GM18867 (cell line): ENCODE results near the gene KLF15.

Experiments used
- ATAC-seq: cut with Tn5 transposase; IDR thresholded peaks from one replicate; pipeline ENCODE4 v1.9.1; 2021; ENCODE audit warnings: mild to moderate bottlenecking, moderate library complexity; ENCODE audit not compliant: unreplicated experiment

Gene KLF15

DNA sequence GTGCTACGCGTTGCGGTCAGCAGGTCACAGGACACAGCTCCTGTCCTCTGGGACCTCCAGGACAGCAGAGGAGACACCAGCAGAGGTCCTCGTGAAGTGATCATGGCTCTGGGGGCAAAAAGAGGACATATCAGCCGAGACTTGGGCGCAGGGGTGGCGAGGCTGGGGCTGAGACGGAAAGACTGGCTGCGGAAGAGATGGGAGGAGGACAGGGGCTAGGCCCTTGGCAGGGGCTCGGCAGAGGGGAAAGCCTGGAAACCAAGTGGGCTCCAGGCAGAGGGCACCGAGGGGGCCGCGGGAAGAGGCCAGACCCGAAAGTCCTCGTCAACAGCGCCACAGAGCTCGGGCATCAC is 32.6 kb upstream of the KLF15 start:
- ATAC-seq = no peak

DNA sequence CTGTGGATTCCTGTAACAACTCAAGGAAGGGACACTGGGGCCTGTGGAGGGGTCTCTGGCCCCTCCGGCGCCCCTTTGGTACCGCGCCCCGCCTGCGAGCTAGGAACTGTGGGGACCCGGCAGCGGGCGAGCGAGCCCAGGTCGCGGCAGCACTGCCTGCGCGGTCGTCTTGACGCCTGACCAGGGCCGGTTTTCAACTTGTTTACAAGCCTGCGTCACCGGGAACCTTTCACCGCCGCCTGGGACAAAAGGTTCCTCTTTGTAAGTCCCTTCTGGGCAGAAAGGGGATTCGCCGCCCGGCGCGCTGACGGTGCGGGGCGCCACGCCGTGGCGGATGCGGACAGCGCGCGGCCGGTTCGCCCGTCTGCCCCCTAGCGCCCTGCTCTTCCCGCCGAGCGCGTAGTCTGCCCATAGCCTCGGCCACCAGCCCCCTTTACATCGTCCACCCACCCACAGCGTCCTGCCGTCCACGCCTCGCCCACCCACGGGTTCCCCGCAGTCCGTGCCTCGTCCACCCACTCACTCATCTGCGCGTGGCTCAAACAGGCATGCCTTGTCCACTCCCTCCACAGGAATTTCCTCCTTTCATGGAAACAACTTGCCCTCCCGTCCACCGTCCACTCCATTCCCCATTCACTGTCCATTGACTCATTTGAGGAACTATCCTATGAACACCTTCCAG is 32.0 kb upstream of the KLF15 start:
- ATAC-seq = peak; percentile 54

DNA sequence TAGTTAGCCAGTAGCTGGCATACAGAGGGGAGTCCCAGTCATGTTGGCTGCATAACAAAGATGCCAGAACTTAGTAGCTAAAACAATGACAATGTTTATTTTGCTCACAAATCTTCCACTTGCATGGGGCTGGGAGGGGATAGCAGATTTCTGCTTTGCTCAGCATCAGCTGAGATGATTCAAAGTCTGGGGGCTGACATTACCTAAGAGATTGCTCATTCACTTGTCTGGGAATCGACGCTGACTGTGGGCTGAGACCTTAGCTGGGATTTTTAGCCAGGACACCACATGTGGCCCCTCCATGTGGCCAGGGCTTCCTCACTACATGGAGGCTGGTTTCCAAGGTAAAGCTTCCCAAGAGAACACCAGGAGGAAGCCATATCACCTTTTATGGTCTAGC is 24.8 kb upstream of the KLF15 start:
- no peak for ATAC-seq

DNA sequence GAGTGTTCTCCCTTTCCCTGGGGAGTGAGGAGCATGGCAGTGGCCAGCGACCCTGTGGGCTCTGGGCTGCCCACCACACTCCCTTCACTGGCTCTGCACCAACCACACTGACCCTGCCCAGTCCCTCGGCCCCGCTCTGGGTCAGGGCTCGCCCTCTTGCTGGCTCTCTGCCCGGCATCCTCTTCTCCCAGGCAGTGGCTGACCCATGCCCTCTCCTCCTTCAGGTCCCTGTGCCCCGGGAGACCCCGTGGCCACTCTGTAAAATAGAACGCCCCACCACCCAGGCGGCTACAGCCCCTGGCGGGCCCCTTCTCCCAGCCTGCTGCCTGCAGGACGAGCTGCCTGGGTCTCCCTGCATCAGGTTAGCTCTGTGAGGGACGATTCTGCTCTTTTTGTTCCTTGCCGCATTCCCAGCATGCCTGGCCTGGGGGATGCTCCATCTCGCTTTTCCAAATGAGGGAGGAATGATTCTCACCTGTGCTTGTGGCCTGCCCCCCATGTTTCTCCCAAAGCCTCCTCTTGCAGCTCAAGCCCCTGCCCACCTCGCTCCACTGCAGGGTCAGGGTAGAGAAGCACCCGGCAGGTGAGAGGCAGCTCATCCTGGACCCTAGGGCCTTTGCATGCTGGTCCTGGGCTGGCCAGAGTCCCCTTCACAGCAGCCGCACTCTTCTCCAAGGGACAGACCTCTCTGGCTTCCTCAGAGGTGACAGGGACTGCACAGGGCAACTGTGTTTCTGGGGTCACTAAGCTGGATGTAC is 23.0 kb upstream of the KLF15 start:
- ATAC-seq = no peak

DNA sequence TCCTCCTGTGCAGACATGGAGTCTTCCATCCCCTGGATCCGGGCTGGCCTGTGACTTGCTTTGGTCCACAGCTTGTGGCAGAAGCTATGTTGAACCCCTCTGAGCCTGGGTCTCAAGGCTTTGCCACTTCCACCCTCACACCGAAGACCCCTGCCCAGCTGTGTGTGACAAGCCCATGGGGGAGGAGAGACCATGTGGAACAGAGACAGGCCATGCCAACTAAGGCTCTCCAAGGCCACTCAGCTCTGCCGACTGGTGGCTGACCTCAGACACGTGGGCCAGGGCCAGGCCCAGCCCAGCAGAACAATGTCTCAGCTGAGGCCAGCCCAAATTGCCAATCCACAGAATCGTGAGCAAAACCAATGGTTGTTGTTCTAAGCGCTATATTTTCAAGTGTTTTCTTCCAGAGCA is 21.1 kb upstream of the KLF15 start:
- no peak for ATAC-seq

DNA sequence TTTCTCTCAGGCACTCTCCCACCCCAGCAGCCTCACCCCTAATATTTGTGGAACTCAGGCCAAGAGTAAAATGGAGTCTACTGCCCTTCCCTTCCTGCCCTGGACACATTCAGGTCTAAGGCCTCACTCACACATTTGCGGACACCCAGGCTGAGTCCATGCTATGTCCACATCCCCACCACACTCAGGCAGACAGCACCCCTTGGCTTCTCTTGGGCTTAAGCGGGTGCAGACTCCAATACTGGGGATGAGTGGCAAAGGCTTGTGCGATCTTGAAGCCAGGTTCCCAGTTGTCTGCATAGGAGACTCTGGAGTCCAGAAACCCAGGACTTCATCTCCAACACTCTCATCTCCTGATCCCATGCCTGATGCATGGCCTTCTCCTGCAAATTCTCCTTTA is 20.0 kb upstream of the KLF15 start:
- ATAC-seq = no peak

DNA sequence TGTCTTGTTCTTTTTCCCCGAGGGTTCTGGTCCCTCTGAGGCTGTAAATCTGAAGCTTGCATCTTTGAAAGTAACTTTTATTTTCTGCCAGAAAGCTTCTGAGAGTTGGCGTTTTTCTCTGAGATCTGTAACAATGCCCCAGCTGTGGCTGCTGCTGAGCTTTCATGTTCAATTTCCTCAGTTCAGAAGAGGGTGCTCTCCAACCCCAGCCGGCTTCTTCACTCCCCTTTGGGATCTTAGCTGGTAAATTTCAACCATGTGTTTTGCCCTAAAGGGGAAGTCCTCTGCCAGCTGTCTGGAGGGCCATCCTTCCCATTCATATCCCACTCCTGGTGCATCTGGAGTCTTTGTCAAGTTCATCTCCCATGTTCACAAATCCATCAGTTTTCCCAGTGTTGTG is 19.2 kb upstream of the KLF15 start:
- no peak for ATAC-seq

DNA sequence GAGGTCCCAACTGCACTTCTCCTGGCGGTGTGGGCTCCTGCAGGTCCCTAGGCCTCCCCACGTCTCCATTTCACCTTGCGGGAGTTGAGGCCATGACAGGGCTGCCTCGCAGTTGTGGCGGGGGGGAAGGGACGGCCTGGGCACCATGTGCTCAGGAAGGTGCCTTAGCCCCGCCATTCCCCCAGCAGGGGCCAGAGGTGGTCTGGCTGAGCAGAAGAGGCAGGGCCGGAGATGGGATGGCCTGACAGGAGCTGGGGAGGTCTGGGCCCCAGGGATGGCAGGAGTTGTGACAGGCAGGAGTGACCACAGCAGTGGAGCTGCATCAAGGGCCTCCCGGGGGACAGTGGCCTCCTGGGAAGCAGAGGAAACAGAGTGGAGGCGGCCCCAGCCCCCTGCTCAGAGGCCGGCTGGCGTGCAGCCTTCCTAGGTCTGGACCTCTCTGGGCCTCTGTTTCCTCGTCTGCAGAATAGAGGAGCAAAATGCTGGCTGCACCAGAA is 18.7 kb upstream of the KLF15 start:
- ATAC-seq = no peak

DNA sequence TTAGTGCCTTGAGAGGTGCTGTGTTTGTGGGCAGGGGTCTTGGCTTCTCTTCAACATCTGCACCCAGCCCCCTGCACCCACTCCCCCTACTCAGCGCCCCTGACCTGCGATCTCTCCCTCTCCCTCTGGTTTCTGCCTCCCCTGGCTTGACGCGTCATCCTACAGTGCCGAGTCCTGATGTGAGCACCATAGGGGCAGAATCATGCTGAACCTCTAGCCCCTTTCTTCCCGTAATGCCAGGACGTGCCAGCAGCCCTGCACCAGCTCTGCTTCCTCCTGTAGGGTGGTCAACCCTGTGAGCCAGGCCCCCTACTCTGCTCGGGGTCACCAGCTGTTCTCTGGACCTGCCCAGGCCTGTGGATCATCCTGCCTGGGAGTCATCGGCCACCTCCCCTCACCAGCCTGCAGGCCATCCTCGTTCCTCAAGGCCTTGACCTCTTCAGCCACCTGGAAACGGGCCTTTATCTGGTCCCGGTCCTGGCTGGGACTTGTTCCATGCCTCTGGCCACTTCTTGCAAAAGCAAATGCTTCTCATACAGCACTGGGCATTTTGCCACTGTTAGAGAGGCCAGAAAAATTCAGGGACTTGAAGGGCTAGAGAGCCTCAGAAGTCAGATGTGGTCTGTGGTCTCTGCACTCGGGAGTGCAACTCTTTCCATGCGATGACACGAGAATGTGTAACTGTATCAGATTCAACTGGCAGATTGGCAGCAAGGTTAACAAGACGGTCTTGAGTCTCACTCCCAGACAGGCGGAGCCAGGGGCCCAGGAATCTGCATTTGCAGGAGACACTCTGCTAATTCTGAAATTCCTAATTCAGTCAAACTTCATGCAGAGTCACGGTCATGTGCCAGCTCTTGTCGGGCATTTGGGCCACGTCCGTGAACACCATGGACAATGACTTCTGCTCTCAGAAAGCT is 16.7 kb upstream of the KLF15 start:
- no peak for ATAC-seq

DNA sequence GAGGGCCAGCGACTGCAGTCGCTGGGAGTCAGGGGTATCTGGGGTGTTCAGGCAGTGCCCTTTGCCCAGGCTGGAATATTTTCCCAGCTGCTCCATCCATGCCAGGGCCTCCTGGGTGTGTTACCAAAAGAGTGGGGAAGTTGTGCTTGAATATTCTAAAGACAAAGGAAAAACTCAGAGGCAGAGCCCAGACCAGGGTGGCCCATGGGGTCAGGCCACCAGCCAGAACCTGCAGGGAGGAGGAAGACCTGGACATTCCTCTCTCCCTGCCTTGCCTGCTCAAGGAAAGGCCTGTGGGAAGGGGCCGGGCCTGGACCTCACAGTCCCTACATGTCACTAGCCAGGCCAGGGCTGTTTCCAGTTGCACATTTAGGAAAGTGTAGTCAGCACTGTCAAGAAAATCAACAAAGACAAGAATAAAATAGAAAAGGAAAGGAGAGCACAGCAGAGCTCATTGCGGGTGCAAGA is 16.0 kb upstream of the KLF15 start:
- ATAC-seq = no peak

DNA sequence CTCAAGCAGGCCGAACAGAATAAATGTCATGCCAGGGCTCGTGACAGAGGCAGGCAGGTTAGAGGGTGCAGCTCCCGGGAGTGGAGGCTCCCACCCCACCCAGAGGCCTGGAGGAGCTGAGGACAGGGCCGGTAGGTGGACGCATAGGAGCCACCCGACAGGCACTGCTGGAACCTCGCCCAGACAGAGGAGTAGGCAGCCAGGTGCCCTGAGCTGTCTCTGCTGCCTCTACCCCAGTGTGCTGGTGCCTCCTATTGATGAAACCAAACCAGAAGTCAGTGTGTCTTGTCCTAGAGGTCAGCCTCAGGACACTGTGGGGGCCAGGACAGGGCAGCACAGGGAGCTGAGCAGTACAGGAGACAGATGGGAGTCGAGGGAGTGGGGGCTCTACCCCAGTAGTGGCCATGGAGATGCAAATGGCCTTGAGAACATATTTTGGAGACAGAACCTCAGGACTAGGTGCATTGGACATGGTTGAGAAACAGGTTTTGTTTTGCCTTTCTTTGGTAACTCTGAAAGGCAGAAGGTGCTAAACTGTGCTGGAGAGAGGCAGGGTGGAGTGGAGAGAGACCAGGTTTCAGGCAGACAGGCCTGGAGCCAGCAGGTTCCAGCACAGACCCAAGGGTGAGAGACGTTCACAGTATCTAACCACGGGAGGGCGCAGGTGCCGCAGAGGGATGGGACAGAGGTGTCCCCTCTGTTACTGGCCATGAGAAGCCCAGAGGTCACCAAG is 15.4 kb upstream of the KLF15 start:
- no peak for ATAC-seq

DNA sequence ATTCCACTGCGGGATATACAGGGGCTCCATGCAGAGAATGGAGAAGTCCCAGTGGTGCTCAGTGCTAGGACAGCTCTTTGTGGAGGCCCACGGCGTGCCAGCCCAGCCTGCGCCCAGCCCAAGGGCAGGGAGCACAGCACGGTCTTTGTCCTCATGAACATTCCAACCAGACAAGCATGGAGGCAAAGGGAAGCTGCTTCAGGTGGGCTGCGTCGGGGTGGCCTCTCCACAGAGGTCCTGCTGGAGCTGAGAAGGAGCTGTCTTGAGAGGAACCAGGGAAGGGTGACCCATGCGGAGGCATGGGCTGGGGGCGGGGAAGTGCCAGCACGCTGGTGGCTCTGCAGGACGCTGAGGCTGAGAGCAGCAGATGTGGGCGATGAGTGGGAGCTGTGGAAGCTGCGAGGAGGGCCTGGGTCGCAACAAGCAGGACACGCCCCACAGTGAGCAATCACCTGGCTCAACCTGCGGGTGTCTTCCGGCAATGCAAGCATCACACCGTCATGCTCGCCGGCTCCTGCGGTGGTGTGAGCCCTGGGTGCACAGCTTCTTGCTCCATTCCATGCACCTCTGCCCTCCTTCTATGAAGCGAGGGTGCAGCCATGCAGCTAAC is 14.0 kb upstream of the KLF15 start:
- no peak for ATAC-seq

DNA sequence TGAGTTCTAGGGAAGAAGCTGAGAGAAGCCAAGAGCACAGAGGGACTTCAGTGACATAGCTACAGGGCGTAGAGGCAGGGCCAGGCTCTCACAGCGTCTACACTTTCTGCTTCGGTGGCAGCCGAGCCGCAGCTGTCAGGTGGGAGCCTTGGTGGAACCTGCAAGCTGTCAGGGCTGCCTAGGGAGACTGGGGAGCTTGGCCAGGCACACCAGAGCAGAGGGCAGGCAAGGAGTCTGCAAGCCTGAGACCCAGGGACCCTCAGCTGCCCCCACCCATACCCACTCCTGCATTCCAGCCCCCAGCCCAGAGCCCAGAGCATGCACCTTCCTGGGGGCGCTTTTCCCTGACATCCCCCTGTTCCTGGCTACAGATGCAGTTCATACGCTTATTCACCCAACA is 13.4 kb upstream of the KLF15 start:
- ATAC-seq = no peak

DNA sequence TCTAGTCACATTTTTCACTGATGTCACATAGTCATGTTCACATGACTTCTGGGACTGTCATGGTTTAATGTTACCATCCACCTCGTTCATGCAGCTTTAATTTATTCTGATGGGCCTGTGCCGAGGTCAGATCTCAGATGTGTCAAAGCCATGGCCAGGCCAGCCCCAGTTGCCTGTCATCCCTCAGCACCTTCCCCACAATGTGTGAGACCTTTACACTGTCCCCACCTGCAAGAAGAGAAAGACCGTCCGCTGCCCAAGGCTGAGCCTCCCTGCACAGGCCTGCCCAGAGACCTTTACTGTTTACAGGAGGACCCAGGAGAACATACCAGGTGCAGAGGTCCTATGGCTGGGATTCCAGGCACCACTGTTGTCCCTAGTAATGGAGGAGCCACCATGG is 12.8 kb upstream of the KLF15 start:
- no peak for ATAC-seq

DNA sequence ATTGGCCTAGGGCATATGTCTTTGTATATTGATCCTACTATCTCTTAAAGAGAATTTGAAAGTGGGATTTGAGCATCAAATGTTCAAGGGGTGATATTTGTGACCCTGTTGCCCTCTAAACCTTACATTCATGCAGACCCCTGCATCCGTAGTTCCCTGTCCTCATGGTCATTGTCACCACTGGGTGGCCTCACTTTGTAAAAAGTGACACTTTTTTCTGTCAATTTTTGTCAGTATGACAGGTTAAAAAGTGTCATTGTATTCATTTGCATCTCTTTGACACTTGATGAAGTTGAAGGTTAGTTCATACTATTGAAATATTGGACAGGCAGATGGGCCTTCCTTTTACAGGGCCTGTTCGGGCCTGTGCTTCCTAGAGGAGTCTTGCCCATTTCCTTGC is 12.3 kb upstream of the KLF15 start:
- no peak for ATAC-seq

DNA sequence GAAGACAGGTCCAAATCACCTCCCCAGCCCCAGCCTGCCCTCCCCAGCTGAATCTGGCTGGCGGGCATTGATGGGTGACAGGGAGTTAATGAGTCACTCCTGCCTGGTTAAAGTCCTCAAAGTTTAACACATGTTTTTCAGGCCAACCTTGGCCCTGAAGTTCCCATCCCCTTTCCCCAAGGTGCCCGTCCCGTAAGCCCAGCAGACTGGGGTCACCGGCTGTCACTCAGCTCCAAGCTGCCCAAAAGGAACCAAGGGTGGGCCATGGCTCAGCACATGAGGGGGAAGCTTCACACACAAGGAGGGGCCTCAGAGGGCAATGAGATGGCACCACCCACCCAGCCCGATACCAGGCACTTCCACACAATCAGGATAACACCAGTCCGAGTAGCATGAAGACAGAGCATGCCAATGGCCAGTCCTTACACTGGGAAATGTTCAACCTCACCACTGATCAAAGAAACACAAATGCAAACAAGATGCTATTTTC is 10.2 kb upstream of the KLF15 start:
- no peak for ATAC-seq

DNA sequence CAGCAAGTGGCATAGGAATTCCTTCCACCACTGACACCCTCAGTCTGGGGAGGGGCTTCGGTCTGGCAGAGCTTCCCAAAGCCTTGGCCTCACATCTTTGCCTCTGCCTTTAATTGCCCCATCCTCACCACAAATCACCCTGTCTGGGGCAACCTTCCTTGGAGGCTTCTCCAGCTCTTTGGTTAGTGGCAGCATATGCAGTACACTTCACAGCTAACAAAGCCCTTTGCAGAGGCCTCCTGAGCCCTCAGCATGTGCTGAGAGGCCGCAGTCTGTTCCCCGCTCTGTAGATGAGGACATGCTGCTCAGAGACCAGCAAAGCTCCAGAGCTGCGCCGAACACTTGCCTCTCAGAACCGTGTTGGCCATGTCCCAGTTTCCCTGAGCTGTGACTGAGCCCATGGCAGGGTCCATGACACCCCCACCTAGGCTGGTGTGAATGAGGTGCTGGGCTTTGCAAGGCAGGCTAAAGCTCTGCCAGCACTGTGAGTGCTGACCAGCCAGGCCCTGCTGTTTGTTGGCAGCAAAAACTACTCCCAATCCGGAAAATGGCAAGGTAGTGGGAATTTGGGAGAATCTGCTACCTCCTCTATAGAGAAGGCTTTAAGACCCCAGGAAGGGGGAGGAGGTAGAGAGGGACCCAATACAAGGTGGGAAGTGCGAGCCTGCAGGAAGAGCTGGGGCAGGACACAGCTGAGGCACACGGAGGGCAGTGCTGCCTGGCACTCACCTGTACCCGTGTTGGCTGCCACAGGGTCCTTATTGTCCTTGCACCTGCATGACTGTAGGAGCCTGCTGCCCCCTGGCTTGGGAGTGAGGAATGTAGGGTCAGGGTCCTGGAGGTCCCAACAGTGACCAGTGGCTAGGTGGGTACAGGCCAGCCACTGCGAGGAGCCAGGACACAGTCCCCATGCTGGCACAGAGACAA is 8.4 kb upstream of the KLF15 start:
- no peak for ATAC-seq

DNA sequence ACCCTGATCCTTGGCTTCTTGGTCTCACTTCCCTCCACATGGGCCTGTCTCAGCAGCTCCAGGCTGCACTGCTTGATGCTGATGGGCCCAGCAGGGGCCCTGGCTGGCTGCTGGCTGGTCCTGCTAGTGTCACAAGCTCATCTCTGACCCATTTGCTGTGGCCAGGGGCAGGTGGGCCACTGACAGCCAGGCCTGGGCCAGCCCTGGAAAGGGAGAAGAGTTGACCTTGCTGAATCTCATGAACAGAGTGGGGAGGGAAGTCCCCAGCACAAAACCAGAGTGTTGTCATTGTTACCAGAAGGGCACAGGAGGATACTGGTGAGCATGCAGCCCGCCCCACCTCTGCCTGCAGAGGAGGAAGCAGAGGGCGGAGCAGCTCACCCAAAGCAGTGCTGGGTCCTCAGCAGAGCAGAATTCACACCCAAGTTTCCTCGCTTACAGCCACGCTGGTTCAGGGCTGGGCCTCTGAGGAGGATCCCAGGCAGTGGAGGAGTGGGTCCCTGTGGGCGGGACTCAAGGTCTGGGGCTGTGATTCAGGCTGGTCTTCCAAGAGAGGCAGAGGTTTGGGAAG is 7.6 kb upstream of the KLF15 start:
- no peak for ATAC-seq
